IPS-11a (cell line): Measurements from ENCODE around the gene RNF2.

Experiments used
- H3K4me3 ChIP-seq: one replicate; pipeline ENCODE4 v1.5.1; 2013; ENCODE audit warnings: low read depth, low read length, control low read depth

The RNF2 gene

DNA sequence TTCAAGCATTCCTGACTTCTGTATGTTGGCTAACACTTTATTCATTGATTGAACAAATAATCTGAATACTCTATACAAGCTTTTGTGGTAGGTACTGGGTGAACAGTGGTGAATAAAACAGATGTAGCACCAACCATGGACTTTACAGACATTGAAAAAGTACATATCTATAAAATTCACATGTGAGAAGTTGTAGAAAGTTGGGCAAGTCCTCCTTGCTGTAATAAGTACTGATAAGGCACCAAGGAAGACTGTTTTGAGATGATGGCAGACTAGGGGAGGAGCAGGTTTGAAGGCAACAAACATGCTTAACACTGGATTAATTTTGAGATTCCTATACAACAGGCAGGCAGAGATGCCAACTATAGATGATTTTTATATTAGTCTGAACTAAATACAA, 42.4 kb downstream of the RNF2 start:
- no peak overlapping the region for H3K4me3 ChIP-seq

DNA sequence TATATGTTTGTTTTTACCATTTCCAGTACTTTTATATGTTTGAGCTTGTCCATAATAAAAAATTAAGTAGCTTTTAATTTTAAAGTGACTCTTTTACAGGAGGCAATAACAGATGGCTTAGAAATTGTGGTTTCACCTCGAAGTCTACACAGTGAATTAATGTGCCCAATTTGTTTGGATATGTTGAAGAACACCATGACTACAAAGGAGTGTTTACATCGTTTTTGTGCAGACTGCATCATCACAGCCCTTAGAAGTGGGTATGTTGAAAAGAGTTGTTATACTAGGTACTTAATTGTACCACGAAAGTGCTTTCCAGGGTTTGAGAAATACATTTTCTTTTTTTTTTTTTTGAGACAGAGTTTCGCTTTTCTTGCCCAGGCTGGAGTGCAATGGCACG, 46.1 kb downstream of the RNF2 start:
- H3K4me3 ChIP-seq: no peak overlapping the region

- no peak overlapping the region for H3K4me3 ChIP-seq
These were observed 49.4 kb downstream of the RNF2 start for GRCh38 chr1:185094761-185095160.

DNA sequence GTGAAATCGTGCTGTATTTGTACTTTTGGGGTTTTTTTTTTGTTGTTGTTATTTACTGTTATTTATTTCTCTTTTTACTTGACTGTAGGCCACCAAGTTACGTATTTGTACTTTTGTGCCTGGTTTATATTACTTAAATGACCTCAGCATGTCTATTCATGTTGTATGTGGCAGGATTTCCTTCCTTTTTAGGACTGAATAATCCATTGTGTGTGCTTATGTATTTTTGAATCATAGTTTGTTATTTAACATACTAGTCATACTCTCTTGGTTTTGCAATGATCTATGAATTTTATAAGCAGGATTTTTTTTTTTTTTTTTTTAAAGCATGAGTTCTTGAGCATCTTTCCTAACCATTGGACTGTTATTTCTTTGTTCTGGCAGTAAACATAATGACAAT, 51.2 kb downstream of the RNF2 start:
- H3K4me3 ChIP-seq: no peak overlapping the region

GRCh38 chr1:185104083-185104482, 58.7 kb downstream of the RNF2 start:
- H3K4me3 ChIP-seq: no peak overlapping the region

- no peak overlapping the region for H3K4me3 ChIP-seq
These were observed 59.8 kb downstream of the RNF2 start for GRCh38 chr1:185105121-185105520.

DNA sequence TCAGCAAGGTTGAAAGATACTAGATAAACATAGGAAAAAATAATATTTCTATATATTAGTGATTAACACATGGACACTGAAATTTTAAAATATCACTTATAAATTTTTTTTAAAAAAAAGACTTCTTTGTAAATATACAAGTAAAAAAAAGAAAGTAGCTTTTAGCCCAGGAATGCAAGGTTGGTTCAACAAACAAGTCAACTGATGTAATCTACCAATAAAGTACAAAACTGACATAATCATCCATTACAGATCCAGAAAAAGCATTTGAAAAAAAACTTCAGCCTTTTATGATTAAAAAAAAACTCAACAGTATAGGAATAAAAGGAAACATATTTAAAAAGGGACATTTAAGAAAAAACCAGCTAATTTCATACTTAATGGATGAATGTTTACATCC, 63.0 kb downstream of the RNF2 start:
- no peak overlapping the region for H3K4me3 ChIP-seq

GRCh38 chr1:185110145-185110544, 64.8 kb downstream of the RNF2 start:
- no peak overlapping the region for H3K4me3 ChIP-seq

GRCh38 chr1:185111873-185112272, 66.5 kb downstream of the RNF2 start:
- no peak overlapping the region for H3K4me3 ChIP-seq

DNA sequence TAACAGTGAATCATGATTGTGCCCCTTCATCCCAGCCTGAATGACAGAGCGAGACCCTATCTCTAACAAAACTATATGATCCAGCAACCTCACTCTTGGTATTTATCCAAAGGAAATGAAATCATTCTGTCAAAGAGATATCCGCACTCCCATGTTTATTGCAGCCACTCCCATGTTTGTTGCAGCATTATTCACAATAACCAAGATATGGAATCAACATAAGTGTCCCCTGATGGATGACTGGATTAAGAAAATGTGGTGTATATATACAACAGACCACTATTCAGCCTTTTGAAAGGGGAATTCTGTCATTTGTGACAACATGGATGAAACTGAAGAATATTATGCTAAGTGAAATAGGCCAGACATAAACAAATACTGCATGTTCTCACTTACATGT, 67.0 kb downstream of the RNF2 start:
- H3K4me3 ChIP-seq: no peak overlapping the region

DNA sequence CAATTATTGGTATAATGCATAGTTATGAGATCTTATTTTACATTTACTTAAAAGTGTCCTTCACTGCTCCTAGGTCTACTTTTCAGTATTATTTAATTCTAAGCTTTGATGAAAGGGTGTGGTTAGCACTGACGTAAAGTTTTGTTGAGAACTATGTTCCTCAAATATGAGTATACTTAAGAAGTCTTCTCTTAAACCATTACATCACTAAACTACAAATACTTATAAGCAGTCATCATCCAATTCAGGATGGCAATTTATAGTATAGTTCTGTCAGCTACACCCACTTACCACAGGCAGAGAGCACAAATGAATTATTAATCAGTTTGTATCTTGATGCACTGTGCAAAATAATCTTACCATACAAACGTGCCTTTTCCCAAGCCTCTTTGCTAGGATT, 84.3 kb downstream of the RNF2 start:
- no peak overlapping the region for H3K4me3 ChIP-seq

GRCh38 chr1:185132534-185132933, 87.2 kb downstream of the RNF2 start:
- no peak overlapping the region for H3K4me3 ChIP-seq

DNA sequence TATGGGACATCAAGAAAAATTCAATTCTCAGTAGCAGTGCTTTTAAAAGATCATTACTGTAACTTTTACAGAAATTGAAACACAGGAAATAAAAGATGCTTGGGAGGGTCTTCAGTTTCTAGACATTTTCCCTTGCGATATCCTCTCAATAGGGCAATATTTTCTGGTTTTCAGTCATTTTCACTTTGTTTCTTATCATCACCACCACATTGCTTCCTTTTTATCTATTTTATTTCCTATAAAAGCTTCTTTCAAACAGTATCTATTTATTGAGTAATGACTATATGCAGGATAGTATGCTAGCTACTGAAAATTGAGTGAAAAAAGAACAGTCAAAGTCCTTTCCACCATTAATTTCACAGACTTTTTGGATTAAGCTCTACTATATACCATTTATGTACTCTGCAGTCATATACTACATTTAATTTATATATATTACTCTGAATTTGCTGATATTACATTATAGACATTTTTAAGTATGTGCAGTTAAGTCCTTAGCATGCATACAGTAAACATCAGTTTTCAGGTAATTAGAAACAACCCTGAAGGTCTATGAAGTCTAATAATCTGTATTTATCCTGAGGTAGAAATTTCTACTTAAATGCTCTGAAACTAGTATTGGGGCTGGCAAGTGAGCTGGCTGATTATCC, 92.7 kb downstream of the RNF2 start:
- no peak overlapping the region for H3K4me3 ChIP-seq

DNA sequence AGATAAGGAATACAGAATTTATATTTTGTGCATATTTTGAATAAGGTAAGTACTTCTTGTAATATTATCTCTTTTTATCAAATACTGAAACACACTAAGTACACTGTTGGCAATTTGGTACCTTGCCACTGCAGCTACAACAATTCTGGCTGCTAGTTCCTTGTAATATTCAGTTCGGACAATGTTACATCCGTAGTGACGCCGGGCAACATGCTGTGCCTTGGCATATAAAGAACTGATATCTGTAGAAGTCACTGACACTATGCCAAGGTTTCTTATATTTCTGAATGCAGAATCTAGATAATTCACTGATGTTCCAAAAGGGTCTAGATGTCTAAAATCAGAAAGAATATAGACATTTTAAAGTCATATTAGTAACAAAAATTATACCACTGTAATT, 93.9 kb downstream of the RNF2 start:
- no peak overlapping the region for H3K4me3 ChIP-seq

DNA sequence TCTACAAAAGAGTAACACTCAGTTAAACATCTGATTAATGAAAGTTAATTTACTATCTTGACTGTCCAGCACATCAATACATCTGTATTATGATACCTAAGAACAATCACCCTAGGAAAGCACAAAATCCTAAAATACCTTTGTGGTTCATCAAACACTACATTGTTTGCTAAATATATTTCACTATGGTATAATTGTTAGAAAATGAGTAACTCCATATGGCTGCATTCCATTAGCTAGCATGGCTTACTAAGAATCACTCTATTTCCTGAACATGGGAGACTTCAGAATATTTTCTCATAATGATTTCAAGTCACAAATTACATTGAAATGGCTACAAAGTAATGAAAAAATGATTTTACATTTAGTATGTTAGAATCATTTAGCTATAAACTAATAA, 98.9 kb downstream of the RNF2 start:
- no peak overlapping the region for H3K4me3 ChIP-seq

DNA sequence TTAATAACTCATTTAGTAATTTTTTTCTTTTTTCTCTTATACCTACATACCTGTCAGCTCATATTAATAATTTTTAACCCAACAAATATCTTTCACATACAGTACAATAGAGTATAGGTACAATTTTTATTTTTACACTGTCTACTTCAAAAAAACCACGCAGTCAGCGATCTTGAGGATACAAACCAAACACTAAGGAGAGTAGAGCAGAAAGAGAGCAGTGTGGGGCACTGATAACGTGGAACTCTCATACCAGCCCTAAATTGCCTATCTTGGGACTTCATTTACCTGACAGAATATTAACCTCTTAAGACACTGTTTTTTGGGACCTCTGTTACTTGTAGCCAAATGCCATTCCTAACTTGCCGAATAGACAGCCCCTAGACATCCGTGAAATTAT, 105.9 kb downstream of the RNF2 start:
- no peak overlapping the region for H3K4me3 ChIP-seq
